SIG-M5 treated with dmso at 0.1 percent for 504 hours (cell line): ENCODE measurements around the gene ID2.

Experiments used
- DNase-seq: peaks from one replicate; lab custom pipeline; 2025; ENCODE audit not compliant: unreplicated experiment; lab: John Stamatoyannopoulos, UW

Gene ID2

DNA sequence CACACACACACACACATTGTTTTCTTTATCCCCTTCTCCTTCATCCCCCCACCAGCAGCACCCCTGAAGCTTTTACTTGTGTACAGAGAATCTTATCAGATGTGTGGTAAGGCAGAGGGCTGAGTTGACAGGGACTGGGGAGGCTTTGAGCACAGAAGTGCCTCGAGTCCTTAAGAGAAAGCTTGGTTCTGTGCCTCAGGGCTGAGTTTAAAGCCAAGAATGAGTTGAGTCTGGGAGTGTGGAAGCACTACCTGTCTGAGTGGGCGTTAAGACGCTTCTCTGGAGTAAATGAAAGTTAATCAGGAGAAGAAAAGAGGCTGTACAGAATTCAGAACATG is 2.7 kb downstream of the ID2 start:
- no peak for DNase-seq

- DNase-seq = no peak
These were observed 3.2 kb downstream of the ID2 start for GRCh38 chr2:8684878-8685696.

GRCh38 chr2:8685697-8686358 is 4.0 kb downstream of the ID2 start:
- DNase-seq = peak; percentile 25

DNA sequence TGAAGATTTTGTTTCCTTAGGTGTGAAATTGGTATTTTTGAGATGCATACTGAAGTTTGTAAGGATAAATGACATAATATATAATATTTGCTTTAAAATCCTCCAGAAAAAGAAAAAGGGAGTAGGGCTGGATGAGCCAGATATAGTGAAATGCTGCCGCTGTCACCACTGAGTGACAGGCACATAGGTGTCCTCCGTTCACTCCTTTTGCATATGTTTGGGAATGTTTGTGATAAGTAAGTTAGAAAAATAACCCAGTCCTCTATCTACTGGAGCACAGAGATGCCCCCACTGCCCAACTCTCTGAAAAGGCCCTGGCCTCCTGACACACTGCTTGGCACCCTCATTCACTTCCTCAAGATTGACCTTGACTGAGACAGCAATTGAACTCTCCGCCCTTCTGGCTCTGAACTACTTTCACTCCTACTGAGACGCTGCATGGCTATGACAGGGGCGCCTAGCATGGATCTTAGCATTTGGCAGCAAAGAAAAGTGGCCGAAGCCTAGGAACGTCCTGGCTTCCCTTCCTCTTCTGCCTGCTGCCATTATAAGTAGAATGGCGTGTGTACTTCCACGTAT is 10.1 kb downstream of the ID2 start:
- no peak for DNase-seq

DNA sequence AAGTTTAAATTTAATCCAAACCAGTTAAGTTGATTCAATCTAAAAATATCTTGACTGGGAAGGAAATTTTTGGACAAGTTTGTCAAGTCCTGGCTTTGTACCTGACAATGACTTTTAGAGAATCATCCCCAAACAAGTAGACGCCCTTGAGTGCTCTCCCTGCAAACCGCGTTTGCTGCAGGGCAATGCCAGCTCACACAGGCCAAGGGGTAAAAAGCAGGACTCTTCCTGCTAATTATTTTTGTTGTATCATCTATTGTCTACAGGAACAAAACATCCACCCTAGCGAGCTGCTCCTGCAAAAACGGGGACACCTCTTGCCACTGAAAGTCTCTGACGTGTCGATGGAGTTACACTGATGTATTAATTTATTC is 10.9 kb downstream of the ID2 start:
- DNase-seq = no peak

DNA sequence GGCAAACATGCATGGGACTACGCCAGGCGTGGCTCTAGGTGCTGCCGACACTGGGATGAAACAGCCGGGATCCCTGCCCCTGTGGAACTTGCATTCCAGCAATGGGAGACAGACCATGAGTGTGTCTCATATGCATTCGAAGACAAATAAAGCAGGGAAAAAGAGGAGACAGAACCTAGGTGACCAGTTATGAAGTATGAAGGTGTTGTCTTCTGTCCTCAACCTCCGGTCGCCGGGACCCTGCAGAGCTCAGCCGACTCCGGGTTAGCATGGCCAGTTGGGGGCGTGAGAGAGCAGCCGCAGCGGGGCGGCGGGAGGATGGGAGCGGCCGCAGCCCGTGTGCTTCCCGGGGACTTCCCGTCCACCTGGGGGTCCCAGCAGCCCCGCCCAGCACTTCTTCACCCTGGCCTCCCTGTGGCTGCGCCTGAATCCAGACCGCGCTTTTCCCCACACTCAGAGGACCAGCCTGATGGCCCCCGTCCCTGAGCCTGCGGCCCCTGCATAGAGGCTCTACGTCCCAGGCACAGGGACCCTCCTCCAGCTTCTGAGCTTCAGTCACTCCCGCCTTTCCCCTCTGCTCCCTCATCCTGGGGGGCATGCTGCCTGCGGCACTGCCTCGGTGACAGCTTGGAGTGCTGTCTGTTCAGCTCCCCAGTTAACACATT is 11.4 kb downstream of the ID2 start:
- DNase-seq = no peak

DNA sequence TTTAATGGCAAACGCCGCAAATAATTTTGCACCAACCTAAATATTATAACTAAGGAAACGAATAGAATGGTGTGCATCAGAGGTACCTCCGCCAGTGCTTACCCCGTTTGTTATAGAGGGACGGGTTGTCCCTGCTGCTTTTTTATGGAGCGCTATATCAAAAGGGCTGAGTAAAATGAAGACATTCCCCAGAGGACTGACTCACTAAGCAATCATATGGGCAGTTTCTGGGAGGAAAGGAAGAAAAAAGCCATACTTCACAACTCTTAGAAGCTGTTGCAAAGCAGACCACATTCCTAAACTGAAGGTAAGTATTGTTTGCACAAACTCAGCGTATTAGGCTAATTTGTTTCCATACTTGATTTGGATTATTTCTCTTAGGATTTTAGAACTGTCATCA is 12.9 kb downstream of the ID2 start:
- DNase-seq = no peak

DNA sequence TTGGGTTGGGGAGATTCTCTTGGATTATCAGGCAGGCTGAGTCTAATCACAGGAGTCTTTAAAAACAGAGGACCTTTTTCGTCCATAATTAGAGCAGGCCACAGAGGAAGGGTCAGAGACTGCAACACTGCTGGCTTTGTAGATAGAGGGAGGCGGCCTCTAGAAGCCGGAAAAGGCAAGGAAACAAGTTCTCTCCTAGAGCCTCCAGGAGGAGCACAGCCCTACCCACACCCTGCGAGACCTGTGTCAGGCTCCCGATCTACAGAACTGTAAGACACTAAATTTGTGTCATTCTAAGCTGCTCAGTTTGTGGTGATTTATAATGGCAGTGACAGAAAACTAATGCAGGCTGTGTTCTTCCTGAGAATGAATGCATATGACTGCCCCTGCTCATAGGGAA is 15.3 kb downstream of the ID2 start:
- no peak for DNase-seq

DNA sequence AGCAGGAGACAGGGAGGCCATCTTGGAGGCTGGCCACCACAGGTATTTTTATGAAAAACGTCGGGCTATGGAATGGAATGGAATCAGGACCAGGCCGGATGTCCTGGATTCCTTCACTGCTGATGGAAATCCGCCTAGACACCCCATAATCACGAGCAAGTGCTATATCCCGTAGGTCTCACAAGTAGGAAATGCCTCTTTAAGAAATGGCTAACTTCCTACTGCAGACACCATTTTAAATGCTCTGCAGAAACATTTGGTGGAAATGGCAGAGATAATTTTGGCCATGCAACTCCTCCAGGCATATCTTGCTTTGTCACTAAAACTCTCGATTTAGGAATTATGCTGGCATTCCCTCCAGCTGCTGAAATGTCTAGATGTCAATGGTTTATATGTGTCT is 18.0 kb downstream of the ID2 start:
- no peak for DNase-seq

DNA sequence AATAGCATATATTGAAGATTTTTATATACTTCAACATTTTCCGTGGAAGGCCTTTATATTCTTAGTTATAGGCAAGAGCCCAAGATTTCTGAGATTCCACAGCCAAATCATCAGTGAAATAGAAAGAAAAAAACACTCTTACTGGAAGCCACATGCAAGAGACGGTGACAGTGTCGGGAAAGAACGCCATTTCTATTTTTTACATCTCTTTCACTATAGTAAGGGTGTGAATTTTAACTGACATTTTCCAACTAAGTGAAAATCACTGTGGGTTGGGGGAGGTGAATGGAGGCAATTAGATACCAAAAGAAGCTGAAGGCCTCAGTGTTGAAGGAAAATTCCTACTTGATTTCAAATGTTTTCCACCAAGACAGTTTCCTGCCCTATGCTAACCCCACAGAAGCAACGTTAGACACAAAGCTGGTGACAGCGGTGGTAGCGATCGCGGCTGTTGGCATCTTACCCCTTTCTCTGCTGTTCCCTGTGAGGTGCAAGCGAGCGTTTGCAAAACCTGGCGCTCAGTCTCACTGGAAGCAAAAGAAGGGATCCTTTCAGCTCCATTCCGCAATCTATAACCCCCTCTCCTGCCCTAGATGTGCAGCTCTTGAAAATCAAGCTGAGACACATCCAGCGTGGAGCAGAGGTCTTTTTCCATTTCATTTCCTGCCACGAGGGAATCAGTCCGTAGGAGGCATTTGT is 20.0 kb downstream of the ID2 start:
- DNase-seq = no peak

- DNase-seq = no peak
These were observed 23.1 kb downstream of the ID2 start for GRCh38 chr2:8704906-8705305.

GRCh38 chr2:8709611-8710010 is 27.8 kb downstream of the ID2 start:
- no peak for DNase-seq

GRCh38 chr2:8710951-8711350 is 29.1 kb downstream of the ID2 start:
- DNase-seq = no peak

DNA sequence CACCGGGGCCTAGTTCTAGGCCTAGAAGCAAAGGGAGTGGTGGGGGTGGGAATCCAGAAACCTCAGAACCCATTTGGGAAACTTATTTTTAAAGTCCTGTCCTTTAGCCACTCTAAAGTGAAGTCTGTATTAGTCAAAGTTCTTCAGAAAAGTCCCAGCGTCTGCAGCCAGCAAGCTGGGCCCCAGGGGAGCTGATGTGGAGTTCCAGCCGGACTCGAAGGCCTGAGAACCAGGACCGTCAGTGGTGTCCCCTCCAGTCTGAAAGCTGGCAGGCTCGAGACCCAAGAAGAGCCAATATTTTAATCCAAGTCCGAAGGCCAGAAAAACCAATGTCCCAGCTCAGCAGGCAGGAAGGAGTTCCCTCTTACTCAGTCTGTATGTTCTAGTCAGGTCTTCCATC is 32.4 kb downstream of the ID2 start:
- no peak for DNase-seq

GRCh38 chr2:8714971-8715370 is 33.1 kb downstream of the ID2 start:
- DNase-seq = no peak

DNA sequence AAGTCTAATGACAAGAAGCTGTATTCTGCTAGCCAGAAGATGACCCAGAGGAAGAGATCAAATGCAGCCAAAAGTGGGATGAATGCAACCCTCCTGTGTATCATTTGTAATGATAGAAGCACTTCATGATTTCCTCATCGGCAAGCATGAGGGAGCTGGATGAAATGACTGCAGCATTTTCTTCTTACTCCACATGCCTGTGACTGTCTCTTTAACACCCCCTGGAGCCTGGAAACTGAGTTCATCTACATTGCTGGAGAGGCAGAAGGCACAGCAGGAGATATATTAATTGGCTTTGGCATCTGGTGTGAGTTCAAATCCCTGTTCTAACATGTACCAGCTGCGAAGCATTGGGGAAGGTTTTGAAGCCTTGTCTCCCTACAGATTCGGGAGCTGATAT is 37.7 kb downstream of the ID2 start:
- DNase-seq = no peak

- no peak for DNase-seq
These were observed 38.9 kb downstream of the ID2 start for GRCh38 chr2:8720741-8721140.

DNA sequence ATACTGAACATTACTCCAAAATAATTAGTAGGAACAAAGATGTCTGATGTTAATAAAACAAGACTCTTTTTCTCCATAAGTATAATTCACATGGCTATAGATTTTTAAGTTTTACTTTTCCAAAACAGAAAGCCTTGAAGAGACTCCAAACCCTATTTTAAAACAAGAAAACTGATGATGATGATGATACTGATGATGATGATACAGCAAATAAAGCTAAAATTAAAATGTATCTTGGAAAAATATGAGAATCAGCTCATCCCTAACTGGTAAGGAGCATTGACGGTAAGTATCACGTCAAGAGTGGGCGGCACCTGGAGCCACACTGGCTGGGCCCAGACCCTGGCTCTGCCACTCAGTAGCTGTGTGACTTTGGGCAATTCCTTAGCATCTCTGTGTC is 39.6 kb downstream of the ID2 start:
- DNase-seq = no peak

DNA sequence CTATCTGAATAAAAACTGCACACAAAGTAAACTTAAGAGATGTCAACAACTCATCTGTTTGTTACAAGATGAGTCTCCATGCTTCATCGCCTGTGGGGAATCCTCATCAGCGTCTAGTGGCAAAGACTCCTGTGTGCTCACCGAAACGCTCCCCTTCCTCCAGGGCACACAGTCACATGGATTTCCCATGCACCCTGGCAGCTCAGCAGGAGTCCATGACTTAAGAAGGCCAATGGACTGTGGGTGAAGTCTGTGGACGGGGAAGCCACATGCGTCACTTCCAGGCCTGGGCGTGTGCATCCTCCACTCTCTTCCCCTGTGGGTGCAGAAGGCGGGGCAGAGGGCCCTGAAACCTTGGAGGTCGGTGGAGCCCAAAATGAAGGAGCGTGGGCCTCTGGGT is 41.1 kb downstream of the ID2 start:
- no peak for DNase-seq

DNA sequence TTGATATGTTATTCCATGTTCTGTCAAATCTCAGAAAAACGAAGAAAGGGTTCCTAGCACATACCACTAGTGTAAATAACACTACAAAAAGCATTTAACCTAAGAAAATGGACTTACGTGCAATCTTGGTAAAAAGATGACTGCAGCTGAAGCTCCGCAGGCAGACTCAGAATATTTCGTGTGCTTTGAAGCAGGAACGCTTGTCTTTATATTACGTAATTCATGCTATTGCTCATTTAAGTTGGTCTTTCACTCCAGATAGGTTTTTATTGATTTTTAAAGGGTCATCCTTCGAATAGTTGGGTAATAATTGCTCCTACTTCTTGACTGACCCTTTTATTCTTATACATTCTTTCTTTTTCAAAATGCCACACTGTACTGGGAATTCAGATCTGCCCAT is 44.0 kb downstream of the ID2 start:
- DNase-seq = no peak

DNA sequence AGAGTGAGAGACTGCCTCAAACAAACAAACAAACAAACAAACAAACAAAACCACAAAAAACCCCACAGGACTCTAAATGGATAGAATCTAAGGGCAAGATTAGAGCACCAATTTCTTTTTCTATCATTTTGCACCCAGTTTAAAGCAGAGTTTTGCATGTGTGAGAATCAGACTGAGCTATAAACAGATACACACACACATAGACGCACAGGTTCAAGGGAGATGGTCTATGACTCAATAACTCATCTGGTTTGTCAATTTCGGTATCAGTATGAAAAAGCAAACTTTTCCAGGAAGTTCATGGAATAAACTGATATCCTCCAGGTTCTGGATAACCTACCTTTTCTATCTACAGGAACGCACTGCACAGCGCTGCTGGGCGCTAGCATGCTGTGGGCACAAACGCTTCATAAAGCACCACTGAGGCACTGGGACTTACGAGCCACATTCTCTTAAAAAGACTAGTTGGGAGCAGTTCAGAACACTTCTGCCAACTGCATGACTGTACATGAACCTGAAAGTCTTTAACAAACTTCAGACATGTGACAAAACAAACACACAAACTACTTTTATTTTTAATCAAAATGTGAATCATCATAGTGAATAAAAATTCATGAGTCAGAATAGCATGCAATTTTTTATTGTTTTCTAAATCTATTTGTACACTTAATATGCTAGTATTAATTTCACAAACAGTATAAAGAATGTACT is 46.6 kb downstream of the ID2 start:
- DNase-seq = no peak
